IMR-90 (cell line): ENCODE measurements around the gene DACT2. TPM values are rescaled to one million over a fixed set of nuclear protein-coding genes. Genes with fewer than 3 reads are reported as not detected.
"Not testable (repeated sequence)": the region's sequence is repeated elsewhere in the genome, so short reads cannot be mapped to it uniquely, and the experiment has no call there.

Source experiments
- ATAC-seq: fragments of 200-7000 bp; cut with Tn5 transposase; 2 replicates; pipeline ENCODE4 v1.9.1; 2020; ENCODE audit warnings: low read depth, mild to moderate bottlenecking, moderate library complexity
- BruUV-seq: library from RNA; stranded (reverse); fragments of 400-500 nt; replicated peaks from 2 replicates; lab custom pipeline; 2021; lab: Mats Ljungman, UMichigan
- CTCF ChIA-PET: fragments of 300-600 bp; formaldehyde crosslinking; extraction: SDS; loops from one replicate; lab custom pipeline; 2021; ENCODE audit warnings: antibody characterized with exemption; lab: Yijun Ruan, JAX
- POLR2A ChIA-PET: fragments of 300-600 bp; sonication (Branson Sonifier 250); formaldehyde crosslinking; loops from one replicate; lab custom pipeline; 2022; ENCODE audit warnings: antibody characterized with exemption; ENCODE audit not compliant: unreplicated experiment; lab: Charles Lee
- DNase-seq: peaks from one replicate; pipeline ENCODE4 v3.0.0; 2013
- H2AFZ ChIP-seq: replicated peaks from 2 replicates; pipeline ENCODE3; 2013; ENCODE audit warnings: low read length, mild to moderate bottlenecking; ENCODE audit not compliant: poor library complexity
- H2AK5ac ChIP-seq: 2 replicates; pipeline ENCODE4 v1.6.1; 2013; ENCODE audit warnings: low read depth, low read length, inconsistent platforms
- H2AK9ac ChIP-seq: replicated peaks from 2 replicates; pipeline ENCODE3; 2013; ENCODE audit warnings: mild to moderate bottlenecking, low read depth, low read length, moderate library complexity; ENCODE audit not compliant: poor library complexity
- H2BK120ac ChIP-seq: 2 replicates; pipeline ENCODE4 v1.6.1; 2013; ENCODE audit warnings: low read depth, low read length, inconsistent platforms
- H2BK15ac ChIP-seq: 3 replicates; pipeline ENCODE4 v1.6.1; 2013; ENCODE audit warnings: low read depth, low read length, inconsistent platforms
- H2BK20ac ChIP-seq: 2 replicates; pipeline ENCODE4 v1.6.1; 2013; ENCODE audit warnings: low read depth, mild to moderate bottlenecking, inconsistent platforms, low read length, moderate library complexity
- H2BK5ac ChIP-seq: 2 replicates; pipeline ENCODE4 v1.6.1; 2013; ENCODE audit warnings: mild to moderate bottlenecking, low read depth, low read length, inconsistent platforms; ENCODE audit not compliant: poor library complexity, severe bottlenecking
- H3K14ac ChIP-seq: replicated peaks from 2 replicates; pipeline ENCODE4 v1.6.1; 2013; ENCODE audit warnings: low read depth, low read length, inconsistent platforms
- H3K18ac ChIP-seq: 2 replicates; pipeline ENCODE4 v1.6.1; 2013; ENCODE audit warnings: low read depth, low read length, control low read depth
- H3K23ac ChIP-seq: 2 replicates; pipeline ENCODE4 v1.6.1; 2013; ENCODE audit warnings: low read depth, low read length, inconsistent platforms
- H3K27ac ChIP-seq: 2 replicates; pipeline ENCODE4 v1.5.1; 2013; ENCODE audit warnings: mild to moderate bottlenecking, control low read depth, low read length; ENCODE audit not compliant: insufficient read depth
- H3K27me3 ChIP-seq: 2 replicates; pipeline ENCODE4 v1.6.1; 2013; ENCODE audit warnings: low read length; ENCODE audit not compliant: control insufficient read depth, insufficient read depth
- H3K36me3 ChIP-seq: 2 replicates; pipeline ENCODE4 v1.6.1; 2013; ENCODE audit warnings: low read length, mixed read lengths; ENCODE audit not compliant: control insufficient read depth, insufficient read depth
- H3K4ac ChIP-seq: 2 replicates; pipeline ENCODE4 v1.6.1; 2013; ENCODE audit warnings: low read depth, low read length, inconsistent platforms
- H3K4me1 ChIP-seq: 2 replicates; pipeline ENCODE4 v1.6.1; 2013; ENCODE audit warnings: low read length, mixed read lengths; ENCODE audit not compliant: control insufficient read depth, insufficient read depth
- H3K4me2 ChIP-seq: 2 replicates; pipeline ENCODE4 v1.6.1; 2013; ENCODE audit warnings: low read depth, mild to moderate bottlenecking, control low read depth, low read length, moderate library complexity
- H3K4me3 ChIP-seq: 2 replicates; pipeline ENCODE4 v1.5.1; 2013; ENCODE audit warnings: low read depth, mild to moderate bottlenecking, control low read depth, low read length, moderate library complexity; ENCODE audit not compliant: insufficient read depth
- H3K56ac ChIP-seq: 2 replicates; pipeline ENCODE4 v1.6.1; 2013; ENCODE audit warnings: low read length, inconsistent platforms; ENCODE audit not compliant: insufficient read depth; ENCODE audit errors: extremely low read depth
- H3K79me1 ChIP-seq, 2 experiments: 2 replicates each; pipeline ENCODE4 v1.6.1; 2013; ENCODE audit warnings: low read length in 2 of 2, inconsistent platforms in 1 of 2, low read depth in 1 of 2
- H3K9ac ChIP-seq: 2 replicates; pipeline ENCODE4 v1.6.1; 2013; ENCODE audit warnings: low read depth, low read length, control low read depth
- H3K9me1 ChIP-seq: 2 replicates; pipeline ENCODE4 v1.6.1; 2013; ENCODE audit warnings: low read length, inconsistent platforms; ENCODE audit not compliant: insufficient read depth
- H3K9me3 ChIP-seq: 2 replicates; pipeline ENCODE4 v1.6.1; 2013; ENCODE audit warnings: low read length; ENCODE audit not compliant: control insufficient read depth, insufficient read depth
- H4K20me1 ChIP-seq: 2 replicates; pipeline ENCODE4 v1.6.1; 2013; ENCODE audit warnings: low read length, inconsistent platforms; ENCODE audit not compliant: insufficient read depth
- H4K5ac ChIP-seq: 2 replicates; pipeline ENCODE4 v1.6.1; 2013; ENCODE audit warnings: mild to moderate bottlenecking, low read depth, low read length, control low read depth
- H4K8ac ChIP-seq, 2 experiments: 2 replicates each; pipeline ENCODE4 v1.6.1; 2013; ENCODE audit warnings: low read depth in 2 of 2, low read length in 2 of 2, control low read depth in 1 of 2, inconsistent platforms in 1 of 2
- H4K91ac ChIP-seq: 2 replicates; pipeline ENCODE4 v1.6.1; 2013; ENCODE audit warnings: low read depth, low read length, inconsistent platforms; ENCODE audit not compliant: insufficient read depth
- WGBS, 2 experiments: methylation state at CpG; one replicate each; pipeline versions ENCODE4 v1.1.5 to v1.1.7; 2013; ENCODE audit warnings: missing lambda C conversion rate in 2 of 2; ENCODE audit not compliant: insufficient read length in 1 of 2; ENCODE audit errors: extremely low coverage in 2 of 2; 5-methylcytosine and 5-hydroxymethylcytosine counted together
- dilution Hi-C: fragments of 300-500 bp; cut with HindIII; formaldehyde crosslinking; loops from one replicate; pipeline ENCODE4 v1.14.3; 2018; ENCODE audit warnings: low sequenced_read_pairs; ENCODE audit not compliant: unreplicated experiment
- in situ Hi-C: fragments of 300-500 bp; cut with MboI; formaldehyde crosslinking; loops from 3 replicates; pipeline ENCODE4 v1.14.3; 2019; ENCODE audit warnings: low sequenced_read_pairs, inconsistent platforms, mixed read lengths
- intact Hi-C: fragments of 100-400 bp; cut with micrococcal nuclease; formaldehyde crosslinking; loops from 2 replicates; pipeline ENCODE4 v1.10.0; 2022
- polyA plus RNA-seq, 3 experiments: library from polyadenylated mRNA; depleted of rRNA; stranded (reverse); fragments of >200 nt; gene quantifications; 2 replicates each; pipeline ENCODE4 v1.2.3, GENCODE V29; 2012; ENCODE audit warnings: low replicate concordance in 1 of 3
- total RNA-seq: library from RNA; depleted of rRNA; stranded (reverse); fragments of >200 nt; gene quantifications from 2 replicates; pipeline ENCODE4 v1.2.3, GENCODE V29; 2012

DACT2 gene
- total and polyA plus RNA-seq, 2 of the 4 experiments (the other 2 are of a cell fraction) = not detected

DNA sequence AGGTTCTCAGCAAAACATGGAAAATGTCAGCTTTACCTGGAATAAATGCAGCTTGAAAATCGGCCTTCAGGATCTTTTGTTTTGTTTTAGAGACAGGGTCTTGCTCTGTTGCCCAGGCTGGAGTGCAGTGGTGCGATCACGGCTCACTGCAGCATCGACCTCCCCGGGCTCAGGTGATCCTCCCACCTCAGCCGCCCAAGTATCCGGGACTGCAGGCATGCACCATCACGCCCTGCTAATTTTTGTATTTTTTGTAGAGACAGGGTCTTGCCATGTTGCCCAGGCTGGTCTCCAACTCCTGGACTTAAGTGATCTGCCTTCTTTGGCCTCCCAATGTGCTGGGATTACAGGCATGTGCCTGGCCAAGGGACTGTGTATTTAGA, 7.5 kb downstream of the DACT2 start:
- H2AK9ac ChIP-seq, BruUV-seq, H4K5ac ChIP-seq, H3K9me1 ChIP-seq, dilution Hi-C loops, H2BK20ac ChIP-seq, H3K14ac ChIP-seq, H3K18ac ChIP-seq, H3K23ac ChIP-seq, H2AFZ ChIP-seq, H4K20me1 ChIP-seq, H4K91ac ChIP-seq, H2BK15ac ChIP-seq, H3K27ac ChIP-seq, intact Hi-C loops, H2BK5ac ChIP-seq, H4K8ac ChIP-seq, H3K9ac ChIP-seq, POLR2A ChIA-PET, CTCF ChIA-PET, ATAC-seq, H3K36me3 ChIP-seq, H3K4me2 ChIP-seq, H3K4me1 ChIP-seq, H2AK5ac ChIP-seq, in situ Hi-C loops, H3K56ac ChIP-seq, H3K4ac ChIP-seq, H3K27me3 ChIP-seq, H3K4me3 ChIP-seq, H2BK120ac ChIP-seq, H3K79me1 ChIP-seq, DNase-seq: not testable (repeated sequence)
- H3K9me3 ChIP-seq = peaks cover 54% of the 10 kb centered on the region
- 69% methylated on average over 2 of the region's 8 CpGs; no CpG with 5 or more reads in 1 of the 2 experiments for WGBS, 2 experiments
